IPS-18c (cell line): ENCODE measurements around the gene CFAP157.

Source experiments
- H3K4me3 ChIP-seq: 2 replicates; pipeline ENCODE4 v1.7.0; 2013; ENCODE audit warnings: low read depth, mild to moderate bottlenecking, low read length, moderate library complexity; ENCODE audit not compliant: insufficient read depth
- H3K9me3 ChIP-seq: one replicate; pipeline ENCODE4 v1.6.1; 2013; ENCODE audit warnings: mild to moderate bottlenecking, low read length, moderate library complexity; ENCODE audit not compliant: control insufficient read depth, insufficient read depth

Gene CFAP157

DNA sequence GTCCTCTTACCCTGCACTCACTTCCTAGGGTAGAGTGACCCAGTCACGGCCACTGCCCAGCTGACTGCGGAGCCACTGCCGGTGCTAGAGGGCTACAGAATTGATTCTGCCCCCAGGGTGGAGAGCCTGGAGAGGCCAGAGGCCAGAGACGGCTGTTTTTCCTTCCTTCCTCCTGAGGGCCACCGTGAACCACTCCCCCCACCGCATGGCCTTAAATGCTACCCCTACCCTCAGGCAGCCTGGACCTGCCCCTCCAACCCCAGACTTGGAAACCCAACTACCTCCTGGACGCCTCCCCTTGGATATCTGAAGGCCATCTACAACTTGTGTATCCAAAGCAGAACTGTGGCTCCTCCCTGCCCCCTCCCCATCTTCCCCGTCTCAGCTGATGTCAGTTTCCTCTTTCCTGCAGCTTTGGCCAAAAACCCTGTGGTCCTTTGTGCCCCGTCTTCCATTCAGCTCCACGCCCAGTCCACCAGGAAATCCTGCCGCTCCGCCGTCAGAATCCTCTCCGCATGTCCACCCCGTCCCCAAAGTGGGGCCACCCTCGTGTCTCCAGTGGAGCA lies 55.4 kb downstream of the CFAP157 start:
- H3K4me3 ChIP-seq = no peak overlapping the region

DNA sequence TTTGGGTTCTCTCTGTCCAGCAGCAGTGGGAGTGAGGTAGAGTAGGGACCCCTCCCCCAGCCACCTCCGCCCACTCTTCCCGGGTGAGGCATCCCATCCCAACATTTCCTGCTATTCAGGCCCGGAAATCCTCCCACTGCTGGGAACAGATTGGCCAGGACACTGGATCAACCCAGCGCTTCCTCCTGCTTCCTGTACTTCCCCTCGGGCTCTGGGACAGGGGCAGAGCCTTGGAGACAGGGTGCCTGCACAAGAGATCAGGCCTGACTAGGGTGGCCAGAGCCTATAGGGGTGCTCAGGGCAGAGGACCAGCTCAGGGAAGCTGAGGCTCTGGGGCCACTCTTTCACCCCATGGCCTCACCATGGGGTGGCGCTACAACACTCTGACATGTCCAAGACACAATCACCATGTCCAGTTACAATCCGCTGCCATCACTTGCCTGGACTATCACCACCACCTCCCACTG lies 57.2 kb downstream of the CFAP157 start:
- no peak overlapping the region for H3K4me3 ChIP-seq
- H3K9me3 ChIP-seq = no peaks in the 10 kb centered on the region

More for the DNA sequence above, 55.4 kb downstream of the CFAP157 start:
- no peaks in the 10 kb centered on the region for H3K9me3 ChIP-seq

DNA sequence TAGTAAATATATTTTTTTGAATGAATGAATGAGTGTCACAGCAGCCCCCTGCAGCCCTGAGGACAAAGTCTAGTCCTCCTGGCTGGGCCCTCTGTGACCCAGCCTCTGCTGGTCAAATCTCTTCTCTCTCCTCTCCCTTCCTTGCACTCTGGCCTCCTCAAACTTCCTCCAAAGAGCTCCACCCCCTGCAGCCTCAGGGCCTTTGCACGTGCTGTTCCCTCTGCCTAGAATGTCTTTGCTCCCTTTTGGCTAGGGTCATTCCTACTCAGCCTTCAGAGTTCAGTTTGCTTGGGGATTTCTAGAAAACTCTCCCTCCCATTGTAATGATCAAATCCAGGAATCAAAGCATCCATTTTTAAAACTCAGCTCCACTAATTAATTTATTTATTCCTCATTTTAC lies 58.6 kb downstream of the CFAP157 start:
- Histone ChIP-seq H3K9me3 (no peaks in the 10 kb centered on the region), H3K4me3 (no peak overlapping the region)
